HepG2 (cell line): ENCODE measurements around the gene FEV.

Experiments used
- EP300 ChIP-seq, 3 experiments: sonication (generic) in 1 of 3; formaldehyde crosslinking in 1 of 3; IDR thresholded peaks; 2 replicates each; pipeline versions ENCODE4 v1.5.1 to v1.6.1; 2011 to 2020; ENCODE audit warnings: low read depth in 2 of 3, low read length in 2 of 3, borderline replicate concordance in 1 of 3, improper control_type of control experiment in 1 of 3, mild to moderate bottlenecking in 1 of 3, missing genetic modification reagents in 1 of 3, moderate library complexity in 1 of 3
- MAX ChIP-seq: IDR thresholded peaks from 2 replicates; pipeline ENCODE4 v1.6.1; 2012; ENCODE audit warnings: inconsistent platforms
- POLR2A ChIP-seq, 2 experiments: IDR thresholded peaks; 2 replicates each; pipeline ENCODE4 v1.6.1; 2011; ENCODE audit warnings: low read depth in 2 of 2, low read length in 2 of 2, mild to moderate bottlenecking in 1 of 2, moderate library complexity in 1 of 2; ENCODE audit not compliant: insufficient read depth in 1 of 2
- TAF1 ChIP-seq: sonication (generic); formaldehyde crosslinking; IDR thresholded peaks from 2 replicates; pipeline ENCODE4 v1.4.0; 2020; ENCODE audit warnings: missing genetic modification reagents
- TF ChIP-seq, protein P1 (sequence below): sonication (generic); formaldehyde crosslinking; IDR thresholded peaks from 2 replicates; pipeline ENCODE4 v1.8.0; 2022; ENCODE audit warnings: mild to moderate bottlenecking, missing genetic modification reagents, moderate library complexity

- TF ChIP-seq POLR2A (IDR thresholded peaks at IDR 0.05; ENCODE audit: insufficient read depth in 1 of 2, low read depth in 2 of 2, low read length in 2 of 2) (no peak), TAF1 (no peak), MAX (no peak), EP300 (IDR thresholded peaks at IDR 0.05; ENCODE audit: low read depth in 2 of 2, low read length in 2 of 2) (no peak), EP300 (CRISPR knock-in tag; IDR thresholded peaks at IDR 0.05; ENCODE audit: borderline replicate concordance) (no peak)
- TF ChIP-seq, protein P1, sequence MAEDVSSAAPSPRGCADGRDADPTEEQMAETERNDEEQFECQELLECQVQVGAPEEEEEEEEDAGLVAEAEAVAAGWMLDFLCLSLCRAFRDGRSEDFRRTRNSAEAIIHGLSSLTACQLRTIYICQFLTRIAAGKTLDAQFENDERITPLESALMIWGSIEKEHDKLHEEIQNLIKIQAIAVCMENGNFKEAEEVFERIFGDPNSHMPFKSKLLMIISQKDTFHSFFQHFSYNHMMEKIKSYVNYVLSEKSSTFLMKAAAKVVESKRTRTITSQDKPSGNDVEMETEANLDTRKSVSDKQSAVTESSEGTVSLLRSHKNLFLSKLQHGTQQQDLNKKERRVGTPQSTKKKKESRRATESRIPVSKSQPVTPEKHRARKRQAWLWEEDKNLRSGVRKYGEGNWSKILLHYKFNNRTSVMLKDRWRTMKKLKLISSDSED: no peak
Measured at GRCh38 chr2:218988164-218988563, 3.2 kb upstream of the FEV start.
